Endothelial cell of umbilical vein (primary cell): ENCODE measurements around the gene FNDC8.
A peak's percentile ranks its signal among the peaks of the same experiment; 100 is the strongest.

Experiments used
- EZH2 ChIP-seq: IDR thresholded peaks from 2 replicates; pipeline ENCODE4 v1.6.1; 2012; ENCODE audit warnings: borderline replicate concordance, low read depth, mild to moderate bottlenecking, moderate library complexity, low read length, inconsistent platforms; ENCODE audit not compliant: severe bottlenecking
- FOS ChIP-seq: IDR thresholded peaks from 2 replicates; pipeline ENCODE4 v1.6.1; 2011; ENCODE audit warnings: mild to moderate bottlenecking, low read length, moderate library complexity, borderline replicate concordance; ENCODE audit not compliant: insufficient read depth
- JUN ChIP-seq: IDR thresholded peaks from 2 replicates; pipeline ENCODE4 v1.6.1; 2011; ENCODE audit warnings: borderline replicate concordance, low read depth; ENCODE audit not compliant: insufficient read length, insufficient read depth
- POLR2A ChIP-seq: IDR thresholded peaks from 2 replicates; pipeline ENCODE4 v1.6.1; 2012; ENCODE audit warnings: low read depth, mild to moderate bottlenecking, control low read depth, low read length
- POLR2AphosphoS5 ChIP-seq: IDR thresholded peaks from 2 replicates; pipeline ENCODE4 v1.6.1; 2012; ENCODE audit warnings: low read depth, mild to moderate bottlenecking, control low read depth, low read length, moderate library complexity; ENCODE audit not compliant: insufficient read depth
- TF ChIP-seq, protein P1 (sequence below), 2 donors: IDR thresholded peaks; 1 replicate in 1 of 2; 2 replicates in 1 of 2; pipeline ENCODE4 v1.5.1; 2011; ENCODE audit warnings: low read length in 2 of 2, mild to moderate bottlenecking in 2 of 2, moderate library complexity in 2 of 2, control low read depth in 1 of 2, inconsistent platforms in 1 of 2, low read depth in 1 of 2; ENCODE audit not compliant: insufficient read depth in 1 of 2; ENCODE audit errors: extremely low read depth in 1 of 2
- TF ChIP-seq, protein P2 (sequence below): IDR thresholded peaks from 2 replicates; pipeline ENCODE4 v1.6.1; 2011; ENCODE audit not compliant: insufficient read depth, insufficient read length

DNA sequence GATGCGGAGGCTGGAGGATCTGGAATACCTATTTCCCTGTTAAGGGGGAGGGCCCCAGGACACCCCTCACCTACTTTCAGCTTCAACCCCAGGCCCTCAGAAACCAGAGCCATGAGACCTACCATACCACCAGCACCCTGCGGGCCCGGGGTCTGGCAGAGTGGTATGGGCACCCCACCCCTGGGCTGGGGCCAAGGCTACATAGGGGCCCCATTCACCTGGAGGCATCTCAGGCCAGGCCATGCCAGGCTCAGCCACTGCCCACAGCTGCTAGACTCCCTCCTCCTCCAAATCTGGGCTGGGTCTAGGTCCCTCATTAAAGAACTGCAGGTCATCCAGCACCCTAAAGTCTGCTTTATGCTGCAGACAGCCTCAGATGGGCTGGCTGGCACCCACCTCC lies 9.0 kb downstream of the FNDC8 start:
- TF ChIP-seq, protein P1, sequence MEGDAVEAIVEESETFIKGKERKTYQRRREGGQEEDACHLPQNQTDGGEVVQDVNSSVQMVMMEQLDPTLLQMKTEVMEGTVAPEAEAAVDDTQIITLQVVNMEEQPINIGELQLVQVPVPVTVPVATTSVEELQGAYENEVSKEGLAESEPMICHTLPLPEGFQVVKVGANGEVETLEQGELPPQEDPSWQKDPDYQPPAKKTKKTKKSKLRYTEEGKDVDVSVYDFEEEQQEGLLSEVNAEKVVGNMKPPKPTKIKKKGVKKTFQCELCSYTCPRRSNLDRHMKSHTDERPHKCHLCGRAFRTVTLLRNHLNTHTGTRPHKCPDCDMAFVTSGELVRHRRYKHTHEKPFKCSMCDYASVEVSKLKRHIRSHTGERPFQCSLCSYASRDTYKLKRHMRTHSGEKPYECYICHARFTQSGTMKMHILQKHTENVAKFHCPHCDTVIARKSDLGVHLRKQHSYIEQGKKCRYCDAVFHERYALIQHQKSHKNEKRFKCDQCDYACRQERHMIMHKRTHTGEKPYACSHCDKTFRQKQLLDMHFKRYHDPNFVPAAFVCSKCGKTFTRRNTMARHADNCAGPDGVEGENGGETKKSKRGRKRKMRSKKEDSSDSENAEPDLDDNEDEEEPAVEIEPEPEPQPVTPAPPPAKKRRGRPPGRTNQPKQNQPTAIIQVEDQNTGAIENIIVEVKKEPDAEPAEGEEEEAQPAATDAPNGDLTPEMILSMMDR (IDR thresholded peaks at IDR 0.05; ENCODE audit: extremely low read depth in 1 of 2, insufficient read depth in 1 of 2, low read depth in 1 of 2, low read length in 2 of 2) = no peak
- no peak for TF ChIP-seq POLR2AphosphoS5
- no peak for TF ChIP-seq EZH2
- TF ChIP-seq POLR2A = peak; percentile 42
- no peak for TF ChIP-seq JUN
- TF ChIP-seq, protein P2, sequence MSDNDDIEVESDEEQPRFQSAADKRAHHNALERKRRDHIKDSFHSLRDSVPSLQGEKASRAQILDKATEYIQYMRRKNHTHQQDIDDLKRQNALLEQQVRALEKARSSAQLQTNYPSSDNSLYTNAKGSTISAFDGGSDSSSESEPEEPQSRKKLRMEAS = no peak
- no peak for TF ChIP-seq FOS
